T-helper 2 cell treated with Interferon-gamma antibody and Interleukin-4, amounts not matched to agents 100 ng/mL and 5 ng/mL, for 36 hours (primary cell): Measurements from ENCODE around the gene SPATA21. TPM values are rescaled to one million over a fixed set of nuclear protein-coding genes. Genes with fewer than 3 reads are reported as not detected.

Experiments
- intact Hi-C: fragments of 100-400 bp; cut with micrococcal nuclease; formaldehyde crosslinking; loops from one replicate; pipeline ENCODE4 v1.15.1; 2023
- total RNA-seq: library from RNA; stranded (reverse); gene quantifications from 2 replicates; pipeline ENCODE4 v1.2.3, GENCODE V29; 2022

The SPATA21 gene
- total RNA-seq, 1 donor from 2014 or later, result not detected

DNA sequence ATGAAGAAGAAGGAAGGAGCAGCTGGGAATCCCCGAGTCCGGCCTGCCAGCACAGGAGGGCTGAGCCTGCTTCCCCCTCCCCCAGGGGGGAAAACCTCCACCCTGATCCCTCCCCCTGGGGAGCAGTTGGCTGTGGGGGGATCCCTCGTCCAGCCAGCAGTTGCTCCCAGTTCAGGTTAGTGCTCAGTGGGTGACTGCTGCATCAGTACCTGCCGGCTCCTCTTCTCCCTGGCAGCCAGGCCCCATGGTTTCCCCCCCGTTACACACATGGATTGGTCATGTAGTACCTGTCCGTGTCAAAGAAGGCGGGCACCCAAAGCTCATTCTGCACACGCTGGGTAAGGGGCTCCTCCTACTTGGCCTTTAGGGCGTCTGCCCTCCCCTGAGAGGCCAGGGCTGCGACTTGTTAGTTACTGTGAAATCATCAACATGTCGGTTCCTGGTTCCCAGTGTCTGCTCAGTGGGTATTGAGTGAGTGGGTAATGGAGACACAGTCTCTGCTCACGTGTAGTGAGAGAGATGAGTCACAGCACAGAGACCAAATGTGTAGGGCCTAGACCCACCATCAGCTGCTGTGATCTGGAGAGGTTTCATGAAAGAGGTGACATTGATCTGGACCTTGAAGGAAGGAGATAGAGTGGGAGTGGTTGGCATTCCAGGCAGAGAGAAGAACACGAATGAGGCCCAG is 14.8 kb upstream of the SPATA21 start:
- intact Hi-C loops, result no loop called here

DNA sequence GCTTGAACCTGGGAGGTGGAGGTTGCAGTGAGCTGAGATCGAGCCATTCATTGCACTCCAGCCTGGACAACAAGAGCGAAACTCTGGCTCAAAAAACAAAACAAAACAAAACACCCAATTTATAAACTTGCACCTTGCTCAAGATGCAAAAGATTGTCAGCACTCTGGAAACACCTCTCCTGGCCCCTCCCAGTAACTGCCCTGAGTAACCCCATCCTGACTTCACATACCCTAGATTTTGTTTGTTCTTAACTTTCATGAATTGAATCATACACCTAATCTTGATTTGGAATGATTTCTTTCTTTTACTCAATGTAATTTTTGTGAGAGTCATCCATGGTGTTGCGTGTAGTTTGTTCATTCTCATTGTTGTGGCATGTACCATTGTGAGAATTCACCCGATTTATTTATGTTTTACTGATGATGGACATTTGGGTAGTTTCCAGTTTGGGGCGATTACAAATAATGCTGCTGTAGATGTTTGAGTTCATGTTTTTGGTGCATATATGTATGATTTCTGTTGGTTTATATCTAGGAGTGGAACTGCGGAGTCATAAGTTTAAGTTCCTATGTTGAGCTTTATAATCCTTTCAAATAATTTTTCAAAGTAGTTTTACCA is 13.7 kb upstream of the SPATA21 start:
- intact Hi-C loops, result no loop called here

DNA sequence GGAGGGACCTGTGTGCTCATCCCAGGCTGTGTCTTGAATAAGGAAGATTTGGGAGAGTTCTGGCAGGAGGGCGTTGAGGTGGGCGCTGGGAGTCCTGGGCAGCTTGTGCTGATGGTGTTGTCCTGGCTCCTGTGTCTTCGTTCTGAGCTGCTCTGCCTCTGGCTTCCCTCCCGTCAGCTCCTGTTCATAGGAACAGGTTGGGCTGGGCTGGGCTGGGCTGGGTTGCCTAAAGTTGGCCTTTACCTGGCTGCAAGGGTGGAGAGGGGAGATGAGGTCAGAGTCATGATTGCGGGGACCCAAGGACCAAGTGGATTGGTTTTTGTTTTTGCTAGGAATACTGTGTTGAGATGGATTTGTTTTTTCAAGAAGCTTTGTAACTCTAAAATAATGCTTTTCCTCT is 12.4 kb upstream of the SPATA21 start:
- intact Hi-C loops, result no loop called here

DNA sequence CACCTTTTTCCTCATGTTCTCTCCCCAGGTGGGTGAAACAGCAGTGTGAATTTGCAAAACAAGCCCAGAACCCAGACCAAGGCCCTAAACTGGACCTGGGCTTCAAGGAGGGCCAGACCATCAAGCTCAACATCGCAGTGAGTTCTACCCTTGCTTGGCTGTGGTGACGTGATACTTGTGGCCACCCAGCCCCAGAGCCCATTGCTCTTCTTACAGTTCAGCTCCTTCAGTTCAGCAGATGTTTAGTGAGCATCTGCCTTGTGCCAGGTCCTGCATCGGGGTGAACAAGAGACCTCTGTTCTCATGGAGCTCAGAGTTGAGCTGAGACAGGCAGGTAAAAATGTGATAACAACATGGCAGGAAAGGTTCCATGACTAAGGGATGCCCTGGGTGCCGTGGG is 11.8 kb upstream of the SPATA21 start:
- intact Hi-C loops, result no loop called here

DNA sequence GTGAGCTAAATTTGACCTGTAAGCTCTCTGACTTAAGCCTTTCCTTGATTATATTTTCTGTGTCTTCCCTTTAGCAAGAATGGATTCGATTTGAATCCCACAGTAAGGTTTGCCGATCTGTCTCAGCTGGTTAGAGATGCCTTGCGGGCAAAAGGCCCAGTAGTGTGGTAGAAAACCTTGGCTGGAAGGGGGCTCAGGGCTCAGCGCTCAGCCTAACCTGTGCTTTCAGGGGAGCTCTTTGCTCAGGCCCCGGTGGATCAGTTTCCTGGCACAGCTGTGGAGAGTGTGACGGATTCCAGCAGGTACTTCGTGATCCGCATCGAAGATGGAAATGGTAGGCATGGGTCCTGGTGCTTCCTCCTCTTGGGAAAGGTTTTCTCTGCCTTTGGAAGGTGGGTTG is 10.4 kb upstream of the SPATA21 start:
- intact Hi-C loops, result no loop called here

DNA sequence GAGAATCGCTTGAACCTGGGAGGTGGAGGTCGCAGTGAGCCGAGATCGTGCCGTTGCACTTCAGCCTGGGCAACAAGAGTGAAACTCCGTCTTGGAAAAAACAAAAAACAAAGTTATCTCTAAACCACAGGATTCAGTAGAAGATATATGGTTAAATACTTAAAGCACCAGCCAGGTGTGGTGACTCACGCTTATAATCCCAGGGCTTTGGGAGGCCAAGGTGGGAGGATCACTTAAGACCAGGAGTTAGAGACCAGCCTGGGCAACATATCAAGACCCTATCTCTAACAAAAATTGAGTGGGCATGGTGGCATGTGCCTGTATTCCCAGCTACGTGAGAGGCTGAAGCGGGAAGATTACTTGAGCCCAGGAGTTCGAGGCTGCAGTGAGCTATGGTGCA is 8.9 kb upstream of the SPATA21 start:
- intact Hi-C loops, result no loop called here

DNA sequence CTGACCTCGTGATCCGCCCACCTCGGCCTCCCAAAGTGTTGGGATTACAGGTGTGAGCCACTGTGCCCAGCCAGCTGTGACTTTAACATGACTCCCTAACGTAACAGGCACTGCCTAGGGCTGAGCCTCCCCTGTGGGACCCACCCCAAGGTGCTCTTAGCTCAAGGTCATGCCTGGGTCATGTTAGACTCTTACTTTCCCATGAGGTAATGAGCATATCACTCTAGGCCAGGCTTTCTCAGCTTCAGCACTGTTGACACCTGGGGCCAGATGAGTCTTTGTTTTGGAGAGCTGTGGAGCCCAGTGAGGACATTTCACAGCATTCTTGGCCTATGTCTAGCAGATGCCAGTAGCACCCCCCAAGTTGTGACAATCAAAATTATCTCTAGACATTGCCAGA is 7.8 kb upstream of the SPATA21 start:
- intact Hi-C loops, result no loop called here

DNA sequence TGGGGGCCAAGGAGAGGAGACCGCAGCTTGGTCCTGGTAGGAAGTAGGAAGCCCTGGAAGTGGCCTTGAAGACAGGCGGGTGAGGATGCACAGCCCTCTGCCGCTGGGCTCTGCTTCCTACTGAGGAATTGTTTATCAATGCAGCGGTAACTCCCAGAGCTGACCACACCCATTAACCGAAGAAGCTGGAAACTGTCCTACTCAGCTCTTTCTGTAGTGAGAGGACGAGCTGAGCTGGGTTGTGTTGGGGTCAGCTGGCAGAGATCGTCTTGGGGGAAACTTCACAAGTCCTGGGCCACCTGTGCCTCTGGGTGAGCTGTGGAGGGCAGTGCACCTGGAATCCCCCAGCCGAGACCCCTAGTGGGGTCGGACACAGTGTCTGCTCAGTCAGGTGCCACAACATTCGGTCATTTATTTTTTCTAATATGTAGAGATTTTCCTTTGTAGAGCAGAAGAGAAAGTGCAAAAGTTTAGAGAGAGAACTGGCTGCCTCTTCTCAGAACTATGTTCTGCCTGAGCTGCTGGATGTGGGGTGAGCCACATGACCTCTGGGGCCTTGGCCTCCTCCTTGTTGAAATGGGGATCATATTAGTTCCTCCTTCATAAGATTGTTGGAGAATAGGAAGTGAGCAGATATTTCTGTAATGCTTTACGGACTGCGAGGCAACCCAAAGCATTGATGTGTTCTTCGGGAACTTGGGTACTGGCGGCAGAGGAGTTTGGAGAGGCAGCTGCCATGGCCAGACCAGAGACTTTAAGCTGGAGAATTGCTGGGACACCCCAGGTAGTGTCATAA is 6.9 kb upstream of the SPATA21 start:
- intact Hi-C loops, result no loop called here

DNA sequence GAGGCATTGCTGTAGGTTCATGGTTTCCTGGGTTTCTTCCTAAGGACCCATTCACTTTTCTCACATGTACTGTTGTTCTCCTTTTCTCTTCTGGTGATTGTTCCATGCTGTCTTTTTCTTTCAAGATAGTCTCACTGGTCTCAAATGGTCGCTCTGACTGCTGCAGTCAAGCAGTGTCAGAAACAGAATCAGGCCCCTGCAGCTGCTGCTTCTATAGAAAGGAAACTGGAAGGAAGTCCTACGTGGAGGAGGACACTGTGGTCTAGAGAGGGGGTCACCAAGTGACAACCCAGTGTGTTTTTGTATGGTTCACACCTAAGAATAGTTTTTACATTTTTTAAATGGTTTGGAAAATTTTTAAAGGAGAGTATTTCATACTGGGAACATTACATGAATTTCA is 5.7 kb upstream of the SPATA21 start:
- intact Hi-C loops, result no loop called here

DNA sequence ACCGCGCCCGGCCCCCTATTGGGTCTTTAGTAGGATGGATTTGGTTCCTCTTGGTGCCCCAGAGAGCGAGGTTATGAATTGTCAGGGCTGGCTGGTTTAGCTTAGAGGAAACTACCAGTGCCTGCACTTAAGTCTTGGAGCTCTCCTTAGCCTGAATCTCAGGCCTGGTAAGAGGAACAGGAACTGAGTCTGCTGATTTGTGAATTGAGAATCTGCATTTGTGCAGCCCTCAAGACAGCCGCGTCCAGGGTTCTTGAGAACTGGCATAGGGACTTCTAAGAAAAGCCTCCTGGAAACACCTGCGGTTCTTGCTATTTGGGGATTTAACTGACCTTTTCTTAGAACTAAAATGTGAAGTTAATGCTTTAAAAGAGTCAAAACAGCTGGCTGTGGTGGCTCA is 5.0 kb upstream of the SPATA21 start:
- intact Hi-C loops, result no loop called here

DNA sequence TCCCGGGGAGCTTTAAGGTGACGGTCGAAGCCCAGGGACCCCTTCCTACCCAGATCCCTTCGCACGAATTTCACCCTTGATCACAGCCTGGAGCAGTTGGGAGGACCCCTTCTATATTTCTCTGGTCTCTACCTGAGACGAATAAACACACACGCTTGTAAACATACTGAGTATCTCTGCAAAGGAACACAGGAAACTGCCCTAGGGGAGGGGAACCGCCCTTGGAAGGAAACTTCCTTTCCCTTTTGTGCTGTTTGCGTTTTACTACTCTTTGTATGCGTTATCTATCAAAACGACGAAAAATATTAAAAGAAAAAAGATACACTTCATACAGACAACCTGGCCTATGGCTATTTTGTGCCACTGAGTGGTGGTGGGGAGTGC is 4.0 kb upstream of the SPATA21 start:
- intact Hi-C loops, result loop anchor here (1.0 to 2.0 kb wide), 2 partner anchors 58 to 89 kb away; partner anchors contain the start of gene FBXO42

DNA sequence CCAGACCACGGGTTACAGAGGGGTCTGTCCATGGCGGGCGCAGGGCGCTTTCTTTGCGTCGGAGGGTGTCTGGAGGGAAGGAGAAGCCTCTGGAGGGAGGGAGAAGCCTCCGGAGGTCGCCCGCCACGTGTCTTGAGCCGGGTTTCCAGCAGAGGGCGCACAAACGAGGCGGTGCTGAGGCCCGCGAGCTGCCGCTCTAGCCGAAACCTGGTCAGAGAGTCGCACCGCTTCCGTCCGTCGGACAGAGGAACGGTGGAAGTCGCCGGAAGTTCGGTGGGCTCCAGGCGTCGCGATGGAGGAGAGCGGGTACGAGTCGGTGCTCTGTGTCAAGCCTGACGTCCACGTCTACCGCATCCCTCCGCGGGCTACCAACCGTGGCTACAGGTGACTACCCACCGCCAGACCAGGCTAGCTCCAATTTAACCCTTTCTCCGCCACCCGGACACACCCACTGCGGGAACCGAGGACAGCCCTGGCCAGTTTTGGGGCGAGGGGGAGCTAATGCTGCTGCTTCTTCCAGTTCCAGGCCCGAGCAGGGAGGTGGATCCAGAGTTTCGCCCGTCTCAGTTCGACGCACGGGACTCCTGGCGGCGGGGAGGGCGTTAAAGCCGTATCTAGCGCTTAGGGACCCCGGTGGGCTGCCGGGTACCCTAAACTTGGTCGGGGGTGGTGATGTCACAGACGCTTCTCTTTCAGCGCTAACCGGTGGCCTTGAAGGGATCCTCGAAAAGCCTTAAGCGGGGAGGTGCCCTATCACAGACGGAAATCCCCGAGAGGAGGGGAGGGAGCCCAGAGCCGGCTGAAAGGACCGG is 3.5 kb upstream of the SPATA21 start, which contains the start of gene NECAP2:
Gene NECAP2 (plus strand): TSS at position 255 of the 812 bp plus-strand sequence. CDS start 38 bp downstream, at position 293.
- intact Hi-C loops, result loop anchor here (1.0 to 2.0 kb wide), 4 partner anchors 20 to 88 kb away; partner anchors contain the start of genes FBXO42 and SZRD1

DNA sequence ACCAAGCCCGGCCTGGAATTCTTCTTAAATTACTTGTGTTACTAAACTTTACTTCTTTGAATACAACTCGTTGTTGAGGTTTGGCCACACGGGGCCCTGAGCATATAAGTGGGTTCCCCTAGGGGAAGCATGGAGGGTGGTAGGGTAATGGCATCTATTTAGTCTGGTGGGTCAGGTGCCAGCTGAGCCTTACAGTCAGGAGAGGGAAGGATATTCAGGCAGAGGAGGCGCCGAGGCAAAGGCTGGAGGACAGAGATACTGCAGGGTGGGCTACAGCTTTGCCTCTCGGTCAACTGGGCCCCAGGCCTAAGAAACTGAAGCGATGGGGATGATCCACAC is 2.9 kb upstream of the SPATA21 start:
- intact Hi-C loops, result loop anchor here (1.0 to 2.0 kb wide), 3 partner anchors 20 to 73 kb away; partner anchors contain the start of gene SZRD1

DNA sequence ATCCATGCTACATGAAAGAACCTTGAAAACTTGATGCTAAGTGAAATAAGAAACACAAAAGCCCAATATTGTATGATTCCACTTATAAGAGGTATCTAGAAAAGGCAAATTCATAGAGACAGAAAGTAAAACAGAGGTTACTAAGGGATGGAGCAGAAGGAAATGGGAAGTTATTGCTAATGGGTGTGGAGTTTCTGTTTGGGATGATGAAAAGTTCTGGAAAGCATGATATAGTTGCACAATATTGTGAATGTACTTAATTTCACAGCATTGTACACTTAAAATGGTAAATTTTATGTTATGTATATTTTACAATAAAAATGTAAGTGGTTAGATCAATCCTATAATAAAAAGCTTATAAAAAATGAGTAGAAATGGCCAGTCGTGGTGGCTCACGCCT is 1.7 kb upstream of the SPATA21 start:
- intact Hi-C loops, result no loop called here

DNA sequence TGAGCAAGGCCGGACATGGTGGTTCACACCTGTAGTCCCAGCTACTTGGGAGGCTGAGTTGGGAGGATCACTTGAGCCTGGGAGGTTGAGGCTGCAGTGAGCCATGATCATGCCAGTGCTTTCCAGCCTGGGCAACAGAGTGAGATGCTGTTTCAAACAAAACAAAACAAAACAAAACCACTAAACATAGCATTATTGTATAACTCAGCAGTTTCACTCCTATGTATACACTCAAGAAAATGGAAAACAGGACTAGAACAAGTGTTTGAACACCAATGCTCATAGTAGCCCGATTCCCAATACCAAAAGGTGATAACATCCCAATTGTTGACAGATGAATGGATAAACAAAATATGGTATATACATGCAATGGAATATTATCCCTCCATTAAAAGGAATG is 1.3 kb upstream of the SPATA21 start:
- intact Hi-C loops, result no loop called here

DNA sequence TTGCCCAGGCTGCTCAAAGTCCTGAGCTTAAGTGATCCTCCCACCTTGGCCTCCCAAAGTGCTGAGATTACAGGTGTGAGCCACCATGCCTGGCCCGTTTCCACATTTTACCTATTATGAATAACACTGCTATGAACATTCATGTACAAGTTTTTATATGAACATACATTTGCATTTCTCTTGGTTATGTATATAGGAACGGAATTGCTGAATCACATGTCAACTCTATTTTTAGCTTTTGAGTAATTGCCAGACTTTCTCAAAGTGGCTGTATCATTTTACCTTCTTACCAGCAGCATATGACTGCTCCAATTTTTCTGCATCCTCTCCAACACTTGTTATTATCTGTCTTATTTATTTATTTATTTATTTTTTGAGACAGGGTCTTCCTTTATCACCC is 2.7 kb downstream of the SPATA21 start:
- intact Hi-C loops, result no loop called here

DNA sequence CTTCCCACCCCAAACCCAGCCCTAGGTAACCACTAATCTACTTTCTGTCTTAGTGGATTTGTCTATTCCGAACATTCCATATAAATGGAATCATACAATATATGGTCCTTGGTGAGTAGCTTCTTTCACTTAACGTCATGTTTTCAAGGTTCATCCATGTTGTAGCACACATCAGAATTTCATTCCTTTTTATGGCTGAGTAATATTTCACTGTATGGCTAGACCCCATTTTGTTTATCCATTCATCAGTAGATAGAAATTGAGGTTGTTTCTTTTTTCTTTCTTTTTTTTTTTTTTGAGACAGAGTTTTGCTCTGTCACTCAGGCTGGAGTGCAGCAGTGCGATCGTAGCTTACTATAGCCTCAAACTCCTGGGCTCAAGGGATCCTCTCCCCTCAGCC is 3.2 kb downstream of the SPATA21 start:
- intact Hi-C loops, result no loop called here

DNA sequence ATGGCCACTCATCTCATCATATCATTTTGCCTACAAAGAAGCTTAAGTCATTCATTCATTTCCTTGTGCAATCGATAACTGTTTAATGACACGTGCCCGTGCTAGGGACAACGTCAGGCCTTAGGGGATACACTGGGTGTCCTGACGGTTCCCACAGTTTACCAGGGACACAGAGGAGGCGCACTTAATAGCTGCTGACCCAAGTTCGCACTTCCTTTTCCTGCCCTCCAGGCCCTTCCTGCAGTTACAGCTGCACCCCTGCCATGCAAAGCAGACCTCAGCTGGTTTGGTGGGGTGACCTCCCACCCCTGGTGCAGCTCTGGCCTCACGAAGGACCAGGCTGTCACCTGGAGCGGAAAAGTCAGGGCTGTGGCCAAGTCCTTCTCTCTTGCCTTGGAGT is 4.2 kb downstream of the SPATA21 start:
- intact Hi-C loops, result no loop called here

DNA sequence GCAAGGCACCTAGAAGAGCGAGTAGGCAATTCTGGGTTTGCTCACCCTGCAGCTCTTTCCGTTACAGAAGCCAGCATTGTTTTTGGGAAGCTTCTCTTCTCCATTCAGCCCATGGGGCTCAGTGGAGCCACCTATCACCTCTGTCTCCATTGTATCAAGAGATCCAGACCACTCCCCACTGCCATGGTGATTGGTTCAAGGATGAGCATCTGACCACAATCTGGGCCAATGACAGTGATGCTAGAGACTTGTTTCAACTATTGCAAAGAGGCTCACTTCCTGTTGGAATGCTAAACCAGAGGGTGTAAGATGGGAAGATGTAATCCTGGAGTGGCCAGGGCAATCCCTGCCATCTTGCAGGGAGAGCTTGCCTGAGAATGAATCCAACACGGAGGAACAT is 6.6 kb downstream of the SPATA21 start:
- intact Hi-C loops, result no loop called here

DNA sequence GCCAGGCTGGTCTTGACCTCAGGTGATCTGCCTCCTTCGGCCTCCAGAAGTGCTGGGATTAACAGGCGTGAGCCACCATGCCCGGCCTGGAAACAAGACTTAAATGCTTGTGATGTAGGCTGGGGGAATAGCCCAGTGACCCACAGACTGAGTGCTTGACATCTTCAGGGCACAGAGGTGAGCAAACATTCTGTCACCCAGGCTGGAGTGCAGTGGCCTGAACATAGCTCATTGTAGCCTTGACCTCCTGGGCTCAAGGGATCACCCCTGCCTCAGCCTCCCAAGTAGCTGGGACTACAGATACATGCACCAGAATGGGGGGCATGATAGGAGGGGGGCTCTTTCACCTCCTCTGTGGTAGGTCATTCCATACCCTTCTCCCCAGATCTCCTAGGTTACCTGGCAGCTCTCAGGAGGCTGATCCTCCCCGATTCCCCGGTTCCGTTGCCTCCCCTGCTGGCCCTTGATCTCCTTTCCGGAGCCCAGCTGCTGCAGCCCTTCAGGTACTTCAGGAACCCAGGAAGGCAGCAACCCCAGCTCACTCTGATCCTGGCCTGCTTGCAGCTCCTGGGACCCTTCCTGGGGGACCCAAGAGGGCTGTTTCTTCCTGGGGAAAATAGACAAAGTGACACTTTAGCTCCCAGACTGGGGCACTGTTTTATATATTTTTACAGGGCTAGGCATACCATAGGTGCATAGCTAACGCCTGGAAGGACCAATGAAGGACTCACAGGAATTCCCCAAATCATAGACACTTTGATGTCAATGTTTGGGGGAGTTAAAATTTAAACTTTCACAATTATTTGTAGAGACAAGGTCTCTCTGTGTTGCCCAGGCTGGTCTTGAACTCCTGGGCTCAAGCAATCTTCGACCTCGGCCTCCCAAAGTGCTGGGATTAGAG is 11.8 kb downstream of the SPATA21 start:
- intact Hi-C loops, result no loop called here
